GM23338 (cell line): Measurements from ENCODE around the gene NR5A2. TPM values are rescaled to one million over a fixed set of nuclear protein-coding genes. Genes with fewer than 3 reads are reported as not detected.

Source experiments
- CREB1 ChIP-seq: fragments of 250-450 bp; sonication (Bioruptor Pico); IDR thresholded peaks from 2 replicates; pipeline ENCODE4 v1.5.0; 2020; ENCODE audit warnings: low read depth, mild to moderate bottlenecking, moderate library complexity
- ETS1 ChIP-seq: IDR thresholded peaks from 2 replicates; pipeline ENCODE4 v1.6.1; 2016; ENCODE audit warnings: antibody characterized with exemption
- EZH2 ChIP-seq: fragments of 200-600 bp; sonication (generic); IDR thresholded peaks from one replicate; pipeline ENCODE4 v1.8.0; 2017; ENCODE audit warnings: antibody characterized with exemption, mild to moderate bottlenecking, low read depth; ENCODE audit not compliant: unreplicated experiment
- EZH2phosphoT487 ChIP-seq: fragments of 200-600 bp; sonication (generic); IDR thresholded peaks from one replicate; pipeline ENCODE4 v1.8.1; 2018; ENCODE audit warnings: antibody characterized with exemption; ENCODE audit not compliant: unreplicated experiment
- JUNB ChIP-seq: IDR thresholded peaks from one replicate; pipeline ENCODE4 v1.6.1; 2016; ENCODE audit warnings: antibody characterized with exemption; ENCODE audit not compliant: unreplicated experiment
- NANOG ChIP-seq: IDR thresholded peaks from 2 replicates; pipeline ENCODE4 v1.6.1; 2016; ENCODE audit warnings: antibody characterized with exemption, borderline replicate concordance
- POLR2AphosphoS5 ChIP-seq: IDR thresholded peaks from 2 replicates; pipeline ENCODE4 v1.6.1; 2016; ENCODE audit warnings: antibody characterized with exemption, low read depth
- REST ChIP-seq: IDR thresholded peaks from one replicate; pipeline ENCODE4 v1.6.1; 2018; ENCODE audit warnings: antibody characterized with exemption; ENCODE audit not compliant: unreplicated experiment
- STAT1 ChIP-seq: IDR thresholded peaks from one replicate; pipeline ENCODE4 v1.6.1; 2016; ENCODE audit warnings: antibody characterized with exemption; ENCODE audit not compliant: unreplicated experiment
- ZNF462 ChIP-seq: fragments of 250-450 bp; sonication (Bioruptor Pico); IDR thresholded peaks from 2 replicates; pipeline ENCODE4 v1.5.0; 2020; ENCODE audit warnings: mild to moderate bottlenecking, moderate library complexity
- polyA plus RNA-seq: library from polyadenylated mRNA; unstranded; fragments of >200 nt; fragmentation: Nextera tagmentation; extraction: Ambion mirVana; gene quantifications from 2 replicates; pipeline ENCODE4 v1.2.1, GENCODE V29; 2016
- total RNA-seq: library from RNA; depleted of rRNA; stranded (reverse); fragments of >200 nt; shearing (Covaris generic); gene quantifications from 2 replicates; pipeline ENCODE4 v1.2.3, GENCODE V29; 2014

NR5A2 gene
- total and polyA plus RNA-seq, 2 experiments from 2014 or later: 4.4 to 13.1 TPM

GRCh38 chr1:200136384-200136783 lies 108.9 kb downstream of the NR5A2 start (continued):
- TF ChIP-seq ZNF462 (CRISPR knock-in tag) (no peak), REST (no peak), POLR2AphosphoS5 (no peak), ETS1 (no peak), EZH2 (no peak), NANOG (no peak), STAT1 (no peak), JUNB (no peak), CREB1 (CRISPR knock-in tag) (no peak), EZH2phosphoT487 (no peak)
